Measurements from ENCODE around the gene CST7. TPM values are rescaled to one million over a fixed set of nuclear protein-coding genes. Genes with fewer than 3 reads are reported as not detected.
A peak's percentile ranks its signal among the peaks of the same experiment; 100 is the strongest.

Gene CST7
- total RNA-seq, 1 donor from 2014 or later, result not detected

DNA sequence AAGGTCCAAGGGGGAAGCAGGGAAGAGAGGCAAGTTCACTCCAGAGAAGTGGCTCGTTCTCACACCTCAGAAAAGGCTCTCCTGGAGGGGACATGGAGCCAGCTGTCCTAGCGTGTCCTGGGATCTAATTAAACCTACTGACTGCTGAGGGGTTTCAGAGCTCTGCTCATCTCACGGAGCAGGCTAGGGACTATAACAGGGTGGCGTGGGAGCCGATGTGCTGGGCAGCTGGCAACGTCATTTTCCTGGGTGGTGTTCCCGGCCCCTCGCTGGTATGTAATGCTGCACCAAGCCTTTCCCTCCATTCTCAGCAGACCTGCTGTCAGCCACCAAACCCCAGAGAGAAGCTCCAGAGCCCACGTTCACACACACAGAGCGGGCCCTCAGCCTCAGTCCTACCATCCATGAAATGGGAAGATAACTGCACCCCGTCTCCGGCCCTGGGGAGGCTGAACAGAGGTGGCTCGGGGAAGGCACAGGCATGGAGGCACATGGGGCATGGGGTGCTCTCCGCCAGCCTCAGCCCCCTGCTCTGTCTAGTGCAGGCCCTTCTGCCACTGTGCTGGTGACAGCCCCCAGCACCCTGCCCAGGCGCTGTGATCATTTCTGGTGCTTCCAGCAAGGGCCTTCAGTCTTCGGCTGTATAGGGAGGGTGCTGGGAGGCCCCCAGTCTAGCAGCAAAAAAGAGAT lies 1.9 kb downstream of the CST7 start:
- peaks cover 9% of the 10 kb centered on the region for H3K27me3 Mint-ChIP-seq (ENCODE audit: low read depth)
- no peak for DNase-seq (ENCODE audit: low read depth, low spot score)
- H3K36me3 Mint-ChIP-seq (ENCODE audit: low read depth), result no peaks in the 10 kb centered on the region
- H3K27ac Mint-ChIP-seq (ENCODE audit: unreplicated experiment), result no peak overlapping the region
- H3K9me3 Mint-ChIP-seq, result peaks cover 10% of the 10 kb centered on the region
- H3K4me1 Mint-ChIP-seq, result no peaks in the 10 kb centered on the region
- TF ChIP-seq, protein P1, sequence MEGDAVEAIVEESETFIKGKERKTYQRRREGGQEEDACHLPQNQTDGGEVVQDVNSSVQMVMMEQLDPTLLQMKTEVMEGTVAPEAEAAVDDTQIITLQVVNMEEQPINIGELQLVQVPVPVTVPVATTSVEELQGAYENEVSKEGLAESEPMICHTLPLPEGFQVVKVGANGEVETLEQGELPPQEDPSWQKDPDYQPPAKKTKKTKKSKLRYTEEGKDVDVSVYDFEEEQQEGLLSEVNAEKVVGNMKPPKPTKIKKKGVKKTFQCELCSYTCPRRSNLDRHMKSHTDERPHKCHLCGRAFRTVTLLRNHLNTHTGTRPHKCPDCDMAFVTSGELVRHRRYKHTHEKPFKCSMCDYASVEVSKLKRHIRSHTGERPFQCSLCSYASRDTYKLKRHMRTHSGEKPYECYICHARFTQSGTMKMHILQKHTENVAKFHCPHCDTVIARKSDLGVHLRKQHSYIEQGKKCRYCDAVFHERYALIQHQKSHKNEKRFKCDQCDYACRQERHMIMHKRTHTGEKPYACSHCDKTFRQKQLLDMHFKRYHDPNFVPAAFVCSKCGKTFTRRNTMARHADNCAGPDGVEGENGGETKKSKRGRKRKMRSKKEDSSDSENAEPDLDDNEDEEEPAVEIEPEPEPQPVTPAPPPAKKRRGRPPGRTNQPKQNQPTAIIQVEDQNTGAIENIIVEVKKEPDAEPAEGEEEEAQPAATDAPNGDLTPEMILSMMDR (conservative IDR thresholded peaks at IDR 0.05), result no peak
- no peak overlapping the region for H3K4me3 Mint-ChIP-seq

DNA sequence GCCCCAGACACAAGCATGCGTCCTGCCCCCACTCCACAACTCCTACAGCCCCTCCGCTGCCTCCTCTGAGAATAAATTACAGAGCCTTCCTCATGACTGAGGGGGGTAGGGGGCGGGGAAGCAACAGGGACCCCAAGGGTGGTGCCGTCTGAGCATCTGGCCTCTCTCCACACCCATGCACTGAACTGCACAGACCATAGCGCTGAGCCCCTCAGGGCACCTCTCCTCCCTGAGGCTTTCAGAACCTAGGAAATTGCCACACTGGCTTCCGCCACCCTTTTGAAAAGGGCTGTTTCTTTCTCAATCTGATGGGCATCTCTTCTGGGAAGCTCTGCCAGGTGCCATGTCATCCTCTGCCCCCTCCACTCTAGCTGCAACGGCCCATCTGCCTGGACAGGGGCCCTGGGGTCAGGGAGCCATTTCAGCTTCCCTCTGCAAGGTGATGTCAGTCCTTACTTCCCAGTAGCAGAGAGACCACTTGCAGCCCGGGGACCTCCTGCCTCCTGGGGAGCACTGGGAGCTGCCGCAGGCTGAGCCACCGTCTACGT lies 2.5 kb downstream of the CST7 start:
- Mint-ChIP-seq H3K4me3 (no peak overlapping the region), H3K27me3 (ENCODE audit: low read depth) (peaks cover 9% of the 10 kb centered on the region), H3K4me1 (no peaks in the 10 kb centered on the region), H3K36me3 (ENCODE audit: low read depth) (no peaks in the 10 kb centered on the region), H3K9me3 (peaks cover 10% of the 10 kb centered on the region), H3K27ac (ENCODE audit: unreplicated experiment) (no peak overlapping the region)
- no peak for DNase-seq (ENCODE audit: low read depth, low spot score)
- TF ChIP-seq, protein P1 (conservative IDR thresholded peaks at IDR 0.05), result no peak

GRCh38 chr20:24952376-24953208 lies 3.5 kb downstream of the CST7 start:
- no peak for DNase-seq (ENCODE audit: low read depth, low spot score)
- H3K4me1 Mint-ChIP-seq, result no peaks in the 10 kb centered on the region
- peaks cover 4% of the 10 kb centered on the region for H3K27me3 Mint-ChIP-seq (ENCODE audit: low read depth)
- peaks cover 5% of the 10 kb centered on the region for H3K9me3 Mint-ChIP-seq
- TF ChIP-seq, protein P1 (conservative IDR thresholded peaks at IDR 0.05), result no peak
- H3K36me3 Mint-ChIP-seq (ENCODE audit: low read depth), result no peaks in the 10 kb centered on the region
- H3K27ac Mint-ChIP-seq (ENCODE audit: unreplicated experiment), result no peak overlapping the region
- H3K4me3 Mint-ChIP-seq, result no peak overlapping the region

DNA sequence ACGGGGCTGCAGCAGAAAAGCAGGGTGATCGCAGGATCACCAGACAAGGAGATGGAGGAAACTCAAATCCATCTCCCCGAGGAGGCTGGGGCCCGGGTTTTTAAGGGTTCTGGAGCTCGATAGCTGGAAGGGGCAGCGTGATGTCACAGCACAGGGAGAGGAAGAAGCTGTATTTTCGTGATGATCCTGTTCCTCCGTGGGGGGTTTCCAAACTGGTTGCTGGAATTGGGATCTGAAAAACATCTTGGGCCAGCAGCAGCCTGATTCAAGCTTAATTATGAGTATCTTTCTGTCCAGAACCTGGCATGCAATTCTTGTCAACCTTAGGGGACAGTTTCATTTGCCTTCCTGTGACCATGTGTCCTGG lies 4.1 kb downstream of the CST7 start:
- H3K36me3 Mint-ChIP-seq (ENCODE audit: low read depth), result no peaks in the 10 kb centered on the region
- H3K4me3 Mint-ChIP-seq, result no peak overlapping the region
- no peak for DNase-seq (ENCODE audit: low read depth, low spot score)
- no peak overlapping the region for H3K27ac Mint-ChIP-seq (ENCODE audit: unreplicated experiment)
- peaks cover 4% of the 10 kb centered on the region for H3K27me3 Mint-ChIP-seq (ENCODE audit: low read depth)
- H3K9me3 Mint-ChIP-seq, result no peaks in the 10 kb centered on the region
- no peaks in the 10 kb centered on the region for H3K4me1 Mint-ChIP-seq
- TF ChIP-seq, protein P1 (conservative IDR thresholded peaks at IDR 0.05), result no peak

- no peaks in the 10 kb centered on the region for H3K36me3 Mint-ChIP-seq (ENCODE audit: low read depth)
- TF ChIP-seq, protein P1 (conservative IDR thresholded peaks at IDR 0.05), result no peak
- peak overlapping the region; percentile 50 for H3K27ac Mint-ChIP-seq (ENCODE audit: unreplicated experiment)
- no peak overlapping the region for H3K4me3 Mint-ChIP-seq
- H3K9me3 Mint-ChIP-seq, result no peaks in the 10 kb centered on the region
- H3K27me3 Mint-ChIP-seq (ENCODE audit: low read depth), result peaks cover under 1% of the 10 kb centered on the region
- DNase-seq (ENCODE audit: low read depth, low spot score), result no peak
- no peaks in the 10 kb centered on the region for H3K4me1 Mint-ChIP-seq
These were observed 4.6 kb downstream of the CST7 start for GRCh38 chr20:24953621-24954133.
